Measurements from ENCODE around the gene XRCC5. TPM values are rescaled to one million over a fixed set of nuclear protein-coding genes. Genes with fewer than 3 reads are reported as not detected.
A peak's percentile ranks its signal among the peaks of the same experiment; 100 is the strongest.

Gene XRCC5
- total and polyA plus RNA-seq, 10 of the 15 experiments (the other 5 are each of a cell fraction or from before 2014, with no cell fraction given), result 259 to 815 (median 530) TPM

DNA sequence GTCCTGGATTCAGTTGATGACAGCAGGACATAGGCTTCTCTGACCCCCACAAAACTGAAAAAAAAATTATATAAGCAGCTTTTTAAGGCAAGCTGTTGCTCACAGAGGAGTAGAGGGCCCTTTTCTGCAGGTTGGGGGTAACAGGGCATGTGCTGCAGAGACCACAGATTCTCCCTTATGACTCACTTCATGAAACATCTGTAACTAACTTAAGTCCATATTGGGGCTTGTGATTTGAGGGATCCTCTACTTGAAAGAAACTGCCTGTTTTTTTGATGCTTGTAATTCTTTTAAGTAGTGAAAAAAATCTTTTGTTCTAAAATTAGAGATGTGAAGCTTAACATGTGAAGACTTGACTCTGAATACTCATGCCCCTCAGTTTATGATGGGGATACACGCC, 33.4 kb downstream of the XRCC5 start (continued):
- TF ChIP-seq, protein P1, sequence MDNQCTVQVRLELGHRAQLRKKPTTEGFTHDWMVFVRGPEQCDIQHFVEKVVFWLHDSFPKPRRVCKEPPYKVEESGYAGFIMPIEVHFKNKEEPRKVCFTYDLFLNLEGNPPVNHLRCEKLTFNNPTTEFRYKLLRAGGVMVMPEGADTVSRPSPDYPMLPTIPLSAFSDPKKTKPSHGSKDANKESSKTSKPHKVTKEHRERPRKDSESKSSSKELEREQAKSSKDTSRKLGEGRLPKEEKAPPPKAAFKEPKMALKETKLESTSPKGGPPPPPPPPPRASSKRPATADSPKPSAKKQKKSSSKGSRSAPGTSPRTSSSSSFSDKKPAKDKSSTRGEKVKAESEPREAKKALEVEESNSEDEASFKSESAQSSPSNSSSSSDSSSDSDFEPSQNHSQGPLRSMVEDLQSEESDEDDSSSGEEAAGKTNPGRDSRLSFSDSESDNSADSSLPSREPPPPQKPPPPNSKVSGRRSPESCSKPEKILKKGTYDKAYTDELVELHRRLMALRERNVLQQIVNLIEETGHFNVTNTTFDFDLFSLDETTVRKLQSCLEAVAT (IDR thresholded peaks at IDR 0.05), result no peak
- TF ChIP-seq POLR2A (IDR thresholded peaks at IDR 0.05; ENCODE audit: low read depth, low read length) (no peak), RELA (IDR thresholded peaks at IDR 0.05; ENCODE audit: borderline replicate concordance, partially characterized antibody) (no peak), ZNF274 (IDR thresholded peaks at IDR 0.05; ENCODE audit: insufficient read depth, insufficient read length) (no peak), SP1 (IDR thresholded peaks at IDR 0.05; ENCODE audit: low read depth, low read length) (peak; percentile 35), ZNF207 (IDR thresholded peaks at IDR 0.05; ENCODE audit: borderline replicate concordance) (no peak), CBFB (IDR thresholded peaks at IDR 0.05; ENCODE audit: low read depth) (peak; percentile 70; the same call in 1 of the 2 replicates), IKZF2 (IDR thresholded peaks at IDR 0.05) (peak; percentile 21 to 46; a peak in 1 of 4 replicates), MEF2B (IDR thresholded peaks at IDR 0.05; ENCODE audit: partially characterized antibody, poor library complexity, severe bottlenecking) (peak; percentile 80), IKZF1 (conservative IDR thresholded peaks at IDR 0.05) (no peak), NFXL1 (IDR thresholded peaks at IDR 0.05; ENCODE audit: borderline replicate concordance) (no peak), TCF7 (IDR thresholded peaks at IDR 0.05; ENCODE audit: borderline replicate concordance) (peak; percentile 93), BRCA1 (IDR thresholded peaks at IDR 0.05; ENCODE audit: low read depth, low read length) (no peak), ZBED1 (IDR thresholded peaks at IDR 0.05; ENCODE audit: borderline replicate concordance) (peak; percentile 33; the same call in 1 of the 2 replicates)
- TF ChIP-seq, protein P2, sequence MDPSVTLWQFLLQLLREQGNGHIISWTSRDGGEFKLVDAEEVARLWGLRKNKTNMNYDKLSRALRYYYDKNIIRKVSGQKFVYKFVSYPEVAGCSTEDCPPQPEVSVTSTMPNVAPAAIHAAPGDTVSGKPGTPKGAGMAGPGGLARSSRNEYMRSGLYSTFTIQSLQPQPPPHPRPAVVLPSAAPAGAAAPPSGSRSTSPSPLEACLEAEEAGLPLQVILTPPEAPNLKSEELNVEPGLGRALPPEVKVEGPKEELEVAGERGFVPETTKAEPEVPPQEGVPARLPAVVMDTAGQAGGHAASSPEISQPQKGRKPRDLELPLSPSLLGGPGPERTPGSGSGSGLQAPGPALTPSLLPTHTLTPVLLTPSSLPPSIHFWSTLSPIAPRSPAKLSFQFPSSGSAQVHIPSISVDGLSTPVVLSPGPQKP (IDR thresholded peaks at IDR 0.05; ENCODE audit: low read depth, low read length), result no peak
- TF ChIP-seq, protein P3, sequence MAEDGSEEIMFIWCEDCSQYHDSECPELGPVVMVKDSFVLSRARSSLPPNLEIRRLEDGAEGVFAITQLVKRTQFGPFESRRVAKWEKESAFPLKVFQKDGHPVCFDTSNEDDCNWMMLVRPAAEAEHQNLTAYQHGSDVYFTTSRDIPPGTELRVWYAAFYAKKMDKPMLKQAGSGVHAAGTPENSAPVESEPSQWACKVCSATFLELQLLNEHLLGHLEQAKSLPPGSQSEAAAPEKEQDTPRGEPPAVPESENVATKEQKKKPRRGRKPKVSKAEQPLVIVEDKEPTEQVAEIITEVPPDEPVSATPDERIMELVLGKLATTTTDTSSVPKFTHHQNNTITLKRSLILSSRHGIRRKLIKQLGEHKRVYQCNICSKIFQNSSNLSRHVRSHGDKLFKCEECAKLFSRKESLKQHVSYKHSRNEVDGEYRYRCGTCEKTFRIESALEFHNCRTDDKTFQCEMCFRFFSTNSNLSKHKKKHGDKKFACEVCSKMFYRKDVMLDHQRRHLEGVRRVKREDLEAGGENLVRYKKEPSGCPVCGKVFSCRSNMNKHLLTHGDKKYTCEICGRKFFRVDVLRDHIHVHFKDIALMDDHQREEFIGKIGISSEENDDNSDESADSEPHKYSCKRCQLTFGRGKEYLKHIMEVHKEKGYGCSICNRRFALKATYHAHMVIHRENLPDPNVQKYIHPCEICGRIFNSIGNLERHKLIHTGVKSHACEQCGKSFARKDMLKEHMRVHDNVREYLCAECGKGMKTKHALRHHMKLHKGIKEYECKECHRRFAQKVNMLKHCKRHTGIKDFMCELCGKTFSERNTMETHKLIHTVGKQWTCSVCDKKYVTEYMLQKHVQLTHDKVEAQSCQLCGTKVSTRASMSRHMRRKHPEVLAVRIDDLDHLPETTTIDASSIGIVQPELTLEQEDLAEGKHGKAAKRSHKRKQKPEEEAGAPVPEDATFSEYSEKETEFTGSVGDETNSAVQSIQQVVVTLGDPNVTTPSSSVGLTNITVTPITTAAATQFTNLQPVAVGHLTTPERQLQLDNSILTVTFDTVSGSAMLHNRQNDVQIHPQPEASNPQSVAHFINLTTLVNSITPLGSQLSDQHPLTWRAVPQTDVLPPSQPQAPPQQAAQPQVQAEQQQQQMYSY (CRISPR knock-in tag; IDR thresholded peaks at IDR 0.05), result no peak
- TF ChIP-seq, protein P4, sequence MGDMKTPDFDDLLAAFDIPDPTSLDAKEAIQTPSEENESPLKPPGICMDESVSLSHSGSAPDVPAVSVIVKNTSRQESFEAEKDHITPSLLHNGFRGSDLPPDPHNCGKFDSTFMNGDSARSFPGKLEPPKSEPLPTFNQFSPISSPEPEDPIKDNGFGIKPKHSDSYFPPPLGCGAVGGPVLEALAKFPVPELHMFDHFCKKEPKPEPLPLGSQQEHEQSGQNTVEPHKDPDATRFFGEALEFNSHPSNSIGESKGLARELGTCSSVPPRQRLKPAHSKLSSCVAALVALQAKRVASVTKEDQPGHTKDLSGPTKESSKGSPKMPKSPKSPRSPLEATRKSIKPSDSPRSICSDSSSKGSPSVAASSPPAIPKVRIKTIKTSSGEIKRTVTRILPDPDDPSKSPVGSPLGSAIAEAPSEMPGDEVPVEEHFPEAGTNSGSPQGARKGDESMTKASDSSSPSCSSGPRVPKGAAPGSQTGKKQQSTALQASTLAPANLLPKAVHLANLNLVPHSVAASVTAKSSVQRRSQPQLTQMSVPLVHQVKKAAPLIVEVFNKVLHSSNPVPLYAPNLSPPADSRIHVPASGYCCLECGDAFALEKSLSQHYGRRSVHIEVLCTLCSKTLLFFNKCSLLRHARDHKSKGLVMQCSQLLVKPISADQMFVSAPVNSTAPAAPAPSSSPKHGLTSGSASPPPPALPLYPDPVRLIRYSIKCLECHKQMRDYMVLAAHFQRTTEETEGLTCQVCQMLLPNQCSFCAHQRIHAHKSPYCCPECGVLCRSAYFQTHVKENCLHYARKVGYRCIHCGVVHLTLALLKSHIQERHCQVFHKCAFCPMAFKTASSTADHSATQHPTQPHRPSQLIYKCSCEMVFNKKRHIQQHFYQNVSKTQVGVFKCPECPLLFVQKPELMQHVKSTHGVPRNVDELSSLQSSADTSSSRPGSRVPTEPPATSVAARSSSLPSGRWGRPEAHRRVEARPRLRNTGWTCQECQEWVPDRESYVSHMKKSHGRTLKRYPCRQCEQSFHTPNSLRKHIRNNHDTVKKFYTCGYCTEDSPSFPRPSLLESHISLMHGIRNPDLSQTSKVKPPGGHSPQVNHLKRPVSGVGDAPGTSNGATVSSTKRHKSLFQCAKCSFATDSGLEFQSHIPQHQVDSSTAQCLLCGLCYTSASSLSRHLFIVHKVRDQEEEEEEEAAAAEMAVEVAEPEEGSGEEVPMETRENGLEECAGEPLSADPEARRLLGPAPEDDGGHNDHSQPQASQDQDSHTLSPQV (IDR thresholded peaks at IDR 0.05), result no peak
- TF ChIP-seq, protein P5, sequence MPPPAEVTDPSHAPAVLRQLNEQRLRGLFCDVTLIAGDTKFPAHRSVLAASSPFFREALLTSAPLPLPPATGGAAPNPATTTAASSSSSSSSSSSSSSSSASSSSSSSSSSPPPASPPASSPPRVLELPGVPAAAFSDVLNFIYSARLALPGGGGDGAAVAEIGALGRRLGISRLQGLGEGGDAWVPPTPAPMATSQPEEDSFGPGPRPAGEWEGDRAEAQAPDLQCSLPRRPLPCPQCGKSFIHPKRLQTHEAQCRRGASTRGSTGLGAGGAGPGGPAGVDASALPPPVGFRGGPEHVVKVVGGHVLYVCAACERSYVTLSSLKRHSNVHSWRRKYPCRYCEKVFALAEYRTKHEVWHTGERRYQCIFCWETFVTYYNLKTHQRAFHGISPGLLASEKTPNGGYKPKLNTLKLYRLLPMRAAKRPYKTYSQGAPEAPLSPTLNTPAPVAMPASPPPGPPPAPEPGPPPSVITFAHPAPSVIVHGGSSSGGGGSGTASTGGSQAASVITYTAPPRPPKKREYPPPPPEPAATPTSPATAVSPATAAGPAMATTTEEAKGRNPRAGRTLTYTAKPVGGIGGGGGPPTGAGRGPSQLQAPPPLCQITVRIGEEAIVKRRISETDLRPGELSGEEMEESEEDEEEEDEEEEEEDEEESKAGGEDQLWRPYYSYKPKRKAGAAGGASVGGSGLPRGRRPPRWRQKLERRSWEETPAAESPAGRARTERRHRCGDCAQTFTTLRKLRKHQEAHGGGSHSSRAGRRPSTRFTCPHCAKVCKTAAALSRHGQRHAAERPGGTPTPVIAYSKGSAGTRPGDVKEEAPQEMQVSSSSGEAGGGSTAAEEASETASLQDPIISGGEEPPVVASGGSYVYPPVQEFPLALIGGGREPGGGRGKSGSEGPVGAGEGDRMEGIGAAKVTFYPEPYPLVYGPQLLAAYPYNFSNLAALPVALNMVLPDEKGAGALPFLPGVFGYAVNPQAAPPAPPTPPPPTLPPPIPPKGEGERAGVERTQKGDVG (CRISPR knock-in tag; IDR thresholded peaks at IDR 0.05), result no peak

Data from GM12878 (cell line).